HL-60 (cell line): ENCODE results near the gene NHEJ1.

Experiments used
- DNase-seq, 2 experiments: peaks; one replicate each; pipeline ENCODE4 v3.0.0-alpha.2; 2010 to 2020; ENCODE audit warnings: low read depth in 1 of 2, low spot score in 1 of 2
- H3K27ac ChIP-seq: fragments of 250-450 bp; sonication (Bioruptor Pico); replicated peaks from 2 replicates; pipeline ENCODE4 v1.5.1; 2020; ENCODE audit warnings: mild to moderate bottlenecking, moderate library complexity
- H3K27me3 ChIP-seq: fragments of 250-450 bp; sonication (Bioruptor Pico); 2 replicates; pipeline ENCODE4 v1.5.1; 2021; ENCODE audit warnings: mild to moderate bottlenecking, moderate library complexity; ENCODE audit not compliant: insufficient read depth, poor library complexity, severe bottlenecking
- H3K4me3 ChIP-seq: replicated peaks from 2 replicates; pipeline ENCODE4 v1.5.1; 2011; ENCODE audit warnings: mild to moderate bottlenecking, control low read depth, low read length; ENCODE audit not compliant: insufficient read depth
- CTCF ChIP-seq: IDR thresholded peaks from one replicate; pipeline ENCODE4 v1.5.1; 2011; ENCODE audit warnings: low read length, control low read depth, inconsistent platforms; ENCODE audit not compliant: insufficient read depth
- GABPA ChIP-seq: IDR thresholded peaks from 2 replicates; pipeline ENCODE4 v1.6.1; 2012; ENCODE audit warnings: low read depth
- POLR2AphosphoS5 ChIP-seq: IDR thresholded peaks from 2 replicates; pipeline ENCODE4 v1.6.1; 2012; ENCODE audit warnings: low read depth
- REST ChIP-seq: IDR thresholded peaks from 2 replicates; pipeline ENCODE4 v1.6.1; 2012; ENCODE audit warnings: low read depth; ENCODE audit not compliant: insufficient replicate concordance
- SPI1 ChIP-seq: IDR thresholded peaks from 2 replicates; pipeline ENCODE4 v1.6.1; 2012; ENCODE audit warnings: low read depth, mild to moderate bottlenecking, borderline replicate concordance

The NHEJ1 gene

GRCh38 chr2:219207134-219207883 is 46.7 kb upstream of the NHEJ1 start:
- H3K27ac ChIP-seq, result peak overlapping the region; percentile 65
- TF ChIP-seq GABPA (no peak), CTCF (no peak), POLR2AphosphoS5 (no peak), SPI1 (no peak)
- peak overlapping the region; percentile 75 for H3K4me3 ChIP-seq
- no peak for DNase-seq
- H3K27me3 ChIP-seq, result no peaks in the 10 kb centered on the region

- Histone ChIP-seq H3K27me3 (no peaks in the 10 kb centered on the region), H3K4me3 (peak within 1 kb of the TSS; percentile 75), H3K27ac (peak within 1 kb of the TSS; percentile 65)
- TF ChIP-seq REST (no peak), GABPA (no peak), POLR2AphosphoS5 (peak; percentile 93)
- peak; percentile 79 to 91 for DNase-seq
Observed at GRCh38 chr2:219206328-219207133, 45.9 kb upstream of the NHEJ1 start, which contains the start of gene ZFAND2B. Gene ZFAND2B, plus strand, starts transcription at chr2:219206782. Its CDS starts 206 bp downstream, at chr2:219206988.

GRCh38 chr2:219205981-219206327 is 45.3 kb upstream of the NHEJ1 start:
- no peaks in the 10 kb centered on the region for H3K27me3 ChIP-seq
- no peak for DNase-seq
- peak overlapping the region; percentile 75 for H3K4me3 ChIP-seq
- TF ChIP-seq POLR2AphosphoS5 (no peak), REST (no peak), SPI1 (no peak), GABPA (no peak), CTCF (no peak)
- peak overlapping the region; percentile 64 for H3K27ac ChIP-seq

GRCh38 chr2:219205165-219205538 is 44.5 kb upstream of the NHEJ1 start:
- Histone ChIP-seq H3K27me3 (no peaks in the 10 kb centered on the region), H3K27ac (no peak overlapping the region), H3K4me3 (no peak overlapping the region)
- TF ChIP-seq CTCF (no peak), REST (no peak), GABPA (no peak), POLR2AphosphoS5 (no peak), SPI1 (no peak)
- no peak for DNase-seq
